Neural cell (in vitro differentiated cells): Measurements from ENCODE around the gene UBE2H. TPM values are rescaled to one million over a fixed set of nuclear protein-coding genes. Genes with fewer than 3 reads are reported as not detected.

Source experiments
- H2AFZ ChIP-seq: fragments of 200-600, 300-800 bp; sonication (generic), shearing (Covaris generic); 2 replicates; pipeline ENCODE4 v1.6.0; 2014; ENCODE audit warnings: low read depth, mild to moderate bottlenecking, antibody characterized with exemption, low read length, moderate library complexity
- H3F3A ChIP-seq: fragments of 200-600 bp; shearing (Covaris generic); 2 replicates; pipeline ENCODE4 v1.6.1; 2016; ENCODE audit warnings: mild to moderate bottlenecking, moderate library complexity, mixed read lengths, antibody characterized with exemption, low read length; ENCODE audit not compliant: insufficient read depth, poor library complexity, severe bottlenecking
- H3K27ac ChIP-seq: fragments of 200-600, 300-800 bp; sonication (generic), shearing (Covaris generic); 2 replicates; pipeline ENCODE4 v1.5.1; 2014; ENCODE audit warnings: mild to moderate bottlenecking, low read length, moderate library complexity
- H3K27me3 ChIP-seq: fragments of 300-800, 200-600 bp; sonication (generic), shearing (Covaris generic); 2 replicates; pipeline ENCODE4 v1.6.0; 2014; ENCODE audit warnings: mild to moderate bottlenecking, low read depth, low read length, moderate library complexity; ENCODE audit not compliant: insufficient read depth
- H3K36me3 ChIP-seq: fragments of 300-800, 200-600 bp; sonication (generic), shearing (Covaris generic); 2 replicates; pipeline ENCODE4 v1.5.1; 2014; ENCODE audit warnings: mild to moderate bottlenecking, antibody characterized with exemption, low read length, moderate library complexity; ENCODE audit not compliant: insufficient read depth
- H3K4me2 ChIP-seq: fragments of 300-800, 200-600 bp; sonication (generic), shearing (Covaris generic); 2 replicates; pipeline ENCODE4 v1.6.0; 2014; ENCODE audit warnings: mild to moderate bottlenecking, low read length
- H3K4me3 ChIP-seq: fragments of 300-800, 200-600 bp; sonication (generic), shearing (Covaris generic); 2 replicates; pipeline ENCODE4 v1.5.1; 2014; ENCODE audit warnings: mild to moderate bottlenecking, low read length, moderate library complexity
- H3K79me2 ChIP-seq: fragments of 200-600 bp; shearing (Covaris generic); replicated peaks from 2 replicates; pipeline ENCODE4 v1.6.0; 2014; ENCODE audit warnings: mild to moderate bottlenecking, low read length, moderate library complexity; ENCODE audit not compliant: insufficient read depth
- H3K9ac ChIP-seq: fragments of 300-800, 200-600 bp; sonication (generic), shearing (Covaris generic); 2 replicates; pipeline ENCODE4 v1.6.1; 2016; ENCODE audit warnings: mild to moderate bottlenecking, low read length, mixed read lengths
- H3K9me2 ChIP-seq: fragments of 200-600 bp; shearing (Covaris generic); 2 replicates; pipeline ENCODE4 v1.6.1; 2016; ENCODE audit warnings: mild to moderate bottlenecking, low read length, mixed read lengths; ENCODE audit not compliant: insufficient read depth
- H3K9me3 ChIP-seq: fragments of 200-600, 300-800 bp; sonication (generic), shearing (Covaris generic); 2 replicates; pipeline ENCODE4 v1.6.1; 2016; ENCODE audit warnings: mild to moderate bottlenecking, mixed run types, low read length, moderate library complexity, mixed read lengths
- H4K20me1 ChIP-seq: fragments of 200-600 bp; shearing (Covaris generic); 2 replicates; pipeline ENCODE4 v1.6.1; 2016; ENCODE audit warnings: mild to moderate bottlenecking, mixed run types; ENCODE audit not compliant: insufficient read depth
- CTCF ChIP-seq: fragments of 450-650 bp; IDR thresholded peaks from 2 replicates; pipeline ENCODE4 v1.5.1; 2014; ENCODE audit warnings: antibody characterized with exemption, mild to moderate bottlenecking, moderate library complexity; ENCODE audit not compliant: poor library complexity, severe bottlenecking
- EP300 ChIP-seq: fragments of 450-650 bp; conservative IDR thresholded peaks from 2 replicates; pipeline ENCODE4 v1.6.1; 2014; ENCODE audit warnings: antibody characterized with exemption, mild to moderate bottlenecking, moderate library complexity; ENCODE audit not compliant: poor library complexity, severe bottlenecking
- EZH2 ChIP-seq: fragments of 200-600, 300-800 bp; shearing (Covaris generic), sonication (generic); IDR thresholded peaks from 2 replicates; pipeline ENCODE4 v1.6.1; 2014; ENCODE audit warnings: antibody characterized with exemption, low read length, borderline replicate concordance, mild to moderate bottlenecking; ENCODE audit not compliant: insufficient read depth, poor library complexity, severe bottlenecking
- MXI1 ChIP-seq: fragments of 450-650 bp; conservative IDR thresholded peaks from 2 replicates; pipeline ENCODE4 v1.6.1; 2014; ENCODE audit warnings: antibody characterized with exemption, mild to moderate bottlenecking; ENCODE audit not compliant: poor library complexity, severe bottlenecking
- POLR2AphosphoS5 ChIP-seq: IDR thresholded peaks from 2 replicates; pipeline ENCODE4 v1.6.1; 2012
- RAD21 ChIP-seq: fragments of 450-650 bp; conservative IDR thresholded peaks from 2 replicates; pipeline ENCODE4 v1.6.1; 2014; ENCODE audit warnings: antibody characterized with exemption, mild to moderate bottlenecking, moderate library complexity
- REST ChIP-seq: IDR thresholded peaks from 2 replicates; pipeline ENCODE4 v1.6.1; 2012; ENCODE audit warnings: borderline replicate concordance
- SMC3 ChIP-seq: fragments of 450-650 bp; conservative IDR thresholded peaks from 2 replicates; pipeline ENCODE4 v1.6.1; 2014; ENCODE audit warnings: antibody characterized with exemption, mild to moderate bottlenecking, moderate library complexity; ENCODE audit not compliant: poor library complexity
- TAF1 ChIP-seq: IDR thresholded peaks from 2 replicates; pipeline ENCODE4 v1.6.1; 2012; ENCODE audit warnings: low read depth
- polyA plus RNA-seq: library from polyadenylated mRNA; depleted of rRNA; stranded (reverse); fragments of >200 nt; gene quantifications from 2 replicates; pipeline ENCODE4 v1.2.3, GENCODE V29; 2014

Gene UBE2H
- polyA plus RNA-seq, 1 donor from 2014 or later: 96.1 TPM

- Histone ChIP-seq H3K4me2 (no peak overlapping the region), H3K9me2 (no peaks in the 10 kb centered on the region), H4K20me1 (peaks cover 11% of the 10 kb centered on the region), H3K4me3 (no peak overlapping the region), H3K27ac (no peak overlapping the region), H3K79me2 (peaks cover 24% of the 10 kb centered on the region), H3K36me3 (no peaks in the 10 kb centered on the region), H3F3A (no peaks in the 10 kb centered on the region), H2AFZ (no peak overlapping the region), H3K9ac (no peak overlapping the region), H3K9me3 (no peaks in the 10 kb centered on the region), H3K27me3 (no peaks in the 10 kb centered on the region)
- no peak for TF ChIP-seq CTCF
- no peak for TF ChIP-seq TAF1
- no peak for TF ChIP-seq RAD21
- TF ChIP-seq POLR2AphosphoS5: no peak
- no peak for TF ChIP-seq EP300
- TF ChIP-seq EZH2: no peak
- no peak for TF ChIP-seq MXI1
- TF ChIP-seq SMC3: no peak
- TF ChIP-seq REST: no peak
These were observed 86.9 kb downstream of the UBE2H start for GRCh38 chr7:129865925-129866201.

GRCh38 chr7:129865093-129865924 is 87.5 kb downstream of the UBE2H start:
- H3K36me3 ChIP-seq: no peaks in the 10 kb centered on the region

More at GRCh38 chr7:129865093-129865924, 87.5 kb downstream of the UBE2H start:
- TF ChIP-seq SMC3 (no peak), MXI1 (no peak), CTCF (no peak), POLR2AphosphoS5 (no peak), TAF1 (no peak), EP300 (no peak), RAD21 (no peak), EZH2 (no peak), REST (no peak)
- H3F3A ChIP-seq: no peaks in the 10 kb centered on the region
- H3K4me3 ChIP-seq: no peak overlapping the region
- H3K27me3 ChIP-seq: no peaks in the 10 kb centered on the region
- H3K27ac ChIP-seq: no peak overlapping the region
- no peak overlapping the region for H3K9ac ChIP-seq
- H3K79me2 ChIP-seq: peaks cover 28% of the 10 kb centered on the region
- H4K20me1 ChIP-seq: peaks cover 11% of the 10 kb centered on the region
- H3K9me2 ChIP-seq: no peaks in the 10 kb centered on the region
- no peak overlapping the region for H2AFZ ChIP-seq
- H3K9me3 ChIP-seq: no peaks in the 10 kb centered on the region
- H3K4me2 ChIP-seq: no peak overlapping the region
